AG09309 (cell line): ENCODE data around the gene MYBPHL.

Source experiments
- DNase-seq: peaks from one replicate; pipeline ENCODE4 v3.0.0-alpha.2; 2010; ENCODE audit warnings: low read depth
- H3K4me3 ChIP-seq: 2 replicates; pipeline ENCODE4 v1.5.1; 2011; ENCODE audit warnings: mild to moderate bottlenecking, low read depth, low read length, moderate library complexity; ENCODE audit not compliant: control insufficient read depth
- TF ChIP-seq, protein P1 (sequence below): IDR thresholded peaks from 2 replicates; pipeline ENCODE4 v1.5.1; 2011; ENCODE audit warnings: mild to moderate bottlenecking, low read depth, low read length, inconsistent platforms; ENCODE audit not compliant: insufficient read depth, control insufficient read depth; ENCODE audit errors: missing control alignments

Gene MYBPHL

DNA sequence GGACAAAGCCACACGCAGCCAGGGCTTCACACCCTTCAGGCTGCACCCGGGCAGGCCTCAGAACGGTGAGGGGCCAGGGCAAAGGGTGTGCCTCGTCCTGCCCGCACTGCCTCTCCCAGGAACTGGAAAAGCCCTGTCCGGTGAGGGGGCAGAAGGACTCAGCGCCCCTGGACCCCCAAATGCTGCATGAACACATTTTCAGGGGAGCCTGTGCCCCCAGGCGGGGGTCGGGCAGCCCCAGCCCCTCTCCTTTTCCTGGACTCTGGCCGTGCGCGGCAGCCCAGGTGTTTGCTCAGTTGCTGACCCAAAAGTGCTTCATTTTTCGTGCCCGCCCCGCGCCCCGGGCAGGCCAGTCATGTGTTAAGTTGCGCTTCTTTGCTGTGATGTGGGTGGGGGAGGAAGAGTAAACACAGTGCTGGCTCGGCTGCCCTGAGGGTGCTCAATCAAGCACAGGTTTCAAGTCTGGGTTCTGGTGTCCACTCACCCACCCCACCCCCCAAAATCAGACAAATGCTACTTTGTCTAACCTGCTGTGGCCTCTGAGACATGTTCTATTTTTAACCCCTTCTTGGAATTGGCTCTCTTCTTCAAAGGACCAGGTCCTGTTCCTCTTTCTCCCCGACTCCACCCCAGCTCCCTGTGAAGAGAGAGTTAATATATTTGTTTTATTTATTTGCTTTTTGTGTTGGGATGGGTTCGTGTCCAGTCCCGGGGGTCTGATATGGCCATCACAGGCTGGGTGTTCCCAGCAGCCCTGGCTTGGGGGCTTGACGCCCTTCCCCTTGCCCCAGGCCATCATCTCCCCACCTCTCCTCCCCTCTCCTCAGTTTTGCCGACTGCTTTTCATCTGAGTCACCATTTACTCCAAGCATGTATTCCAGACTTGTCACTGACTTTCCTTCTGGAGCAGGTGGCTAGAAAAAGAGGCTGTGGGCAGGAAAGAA is 32.0 kb downstream of the MYBPHL start:
- no peak for DNase-seq
- H3K4me3 ChIP-seq, result no peak overlapping the region
- TF ChIP-seq, protein P1, sequence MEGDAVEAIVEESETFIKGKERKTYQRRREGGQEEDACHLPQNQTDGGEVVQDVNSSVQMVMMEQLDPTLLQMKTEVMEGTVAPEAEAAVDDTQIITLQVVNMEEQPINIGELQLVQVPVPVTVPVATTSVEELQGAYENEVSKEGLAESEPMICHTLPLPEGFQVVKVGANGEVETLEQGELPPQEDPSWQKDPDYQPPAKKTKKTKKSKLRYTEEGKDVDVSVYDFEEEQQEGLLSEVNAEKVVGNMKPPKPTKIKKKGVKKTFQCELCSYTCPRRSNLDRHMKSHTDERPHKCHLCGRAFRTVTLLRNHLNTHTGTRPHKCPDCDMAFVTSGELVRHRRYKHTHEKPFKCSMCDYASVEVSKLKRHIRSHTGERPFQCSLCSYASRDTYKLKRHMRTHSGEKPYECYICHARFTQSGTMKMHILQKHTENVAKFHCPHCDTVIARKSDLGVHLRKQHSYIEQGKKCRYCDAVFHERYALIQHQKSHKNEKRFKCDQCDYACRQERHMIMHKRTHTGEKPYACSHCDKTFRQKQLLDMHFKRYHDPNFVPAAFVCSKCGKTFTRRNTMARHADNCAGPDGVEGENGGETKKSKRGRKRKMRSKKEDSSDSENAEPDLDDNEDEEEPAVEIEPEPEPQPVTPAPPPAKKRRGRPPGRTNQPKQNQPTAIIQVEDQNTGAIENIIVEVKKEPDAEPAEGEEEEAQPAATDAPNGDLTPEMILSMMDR, result no peak

DNA sequence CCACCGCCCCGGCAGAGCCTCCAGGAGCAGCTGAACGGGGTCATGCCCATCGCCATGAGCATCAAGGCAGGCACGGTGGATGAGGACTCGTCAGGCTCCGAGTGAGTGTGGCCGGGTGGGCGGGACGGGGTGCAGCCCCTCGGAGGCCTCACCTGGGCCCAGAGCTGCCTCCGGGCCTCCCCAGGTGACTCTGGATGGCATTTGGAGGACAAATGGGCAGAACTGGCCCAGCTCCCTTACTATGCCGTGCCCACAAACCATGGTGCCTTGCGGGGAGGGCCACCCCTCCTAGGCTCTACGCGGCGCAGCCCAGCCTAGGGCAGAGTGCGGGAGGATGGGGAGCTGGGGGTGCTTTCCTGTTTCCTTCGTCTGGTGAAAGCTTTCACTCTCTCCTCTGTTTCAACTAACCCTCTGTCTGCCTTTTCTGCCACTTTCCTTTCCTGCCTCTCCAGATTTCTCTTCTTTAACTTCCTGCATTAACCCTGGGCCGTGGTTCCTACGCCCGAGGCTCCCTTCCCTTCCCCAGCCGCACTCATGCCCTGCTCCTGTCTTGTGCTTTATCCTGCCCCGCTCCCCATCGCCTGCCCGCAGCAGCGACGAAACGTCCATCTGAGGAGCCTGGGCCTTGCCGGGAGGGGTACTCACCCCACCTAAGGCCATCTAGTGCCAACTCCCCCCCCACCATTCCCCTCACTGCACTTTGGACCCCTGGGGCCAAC is 33.1 kb downstream of the MYBPHL start:
- H3K4me3 ChIP-seq, result no peak overlapping the region
- TF ChIP-seq, protein P1, result no peak
- DNase-seq, result no peak

DNA sequence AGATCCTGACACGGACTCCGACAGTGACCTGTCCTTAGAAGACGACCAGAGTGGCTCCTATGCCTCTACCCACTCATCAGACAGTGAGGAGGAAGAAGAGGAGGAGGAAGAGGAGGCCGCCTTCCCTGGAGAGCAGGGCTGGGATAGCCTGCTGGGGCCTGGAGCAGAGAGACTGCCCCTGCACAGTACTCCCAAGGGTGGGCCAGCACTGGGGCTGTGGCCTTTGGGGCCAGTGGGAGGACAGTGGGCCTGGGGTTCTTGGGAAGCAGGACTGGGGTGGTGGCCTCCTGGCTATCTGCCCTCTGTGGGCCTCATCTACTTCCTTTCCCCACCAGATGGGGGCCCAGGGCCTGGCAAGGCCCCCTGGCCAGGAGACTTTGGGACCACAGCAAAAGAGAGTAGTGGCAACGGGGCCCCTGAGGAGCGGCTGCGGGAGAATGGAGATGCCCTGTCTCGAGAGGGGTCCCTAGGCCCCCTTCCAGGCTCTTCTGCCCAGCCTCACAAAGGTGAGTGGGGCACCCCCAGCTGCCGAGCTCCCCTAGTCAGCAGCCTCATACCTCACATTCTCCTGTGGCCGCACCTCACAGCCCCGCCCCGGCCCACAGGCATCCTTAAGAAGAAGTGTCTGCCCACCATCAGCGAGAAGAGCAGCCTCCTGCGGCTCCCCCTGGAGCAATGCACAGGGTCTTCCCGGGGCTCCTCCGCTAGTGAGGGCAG is 33.8 kb downstream of the MYBPHL start:
- DNase-seq, result no peak
- no peak overlapping the region for H3K4me3 ChIP-seq
- TF ChIP-seq, protein P1, result no peak

DNA sequence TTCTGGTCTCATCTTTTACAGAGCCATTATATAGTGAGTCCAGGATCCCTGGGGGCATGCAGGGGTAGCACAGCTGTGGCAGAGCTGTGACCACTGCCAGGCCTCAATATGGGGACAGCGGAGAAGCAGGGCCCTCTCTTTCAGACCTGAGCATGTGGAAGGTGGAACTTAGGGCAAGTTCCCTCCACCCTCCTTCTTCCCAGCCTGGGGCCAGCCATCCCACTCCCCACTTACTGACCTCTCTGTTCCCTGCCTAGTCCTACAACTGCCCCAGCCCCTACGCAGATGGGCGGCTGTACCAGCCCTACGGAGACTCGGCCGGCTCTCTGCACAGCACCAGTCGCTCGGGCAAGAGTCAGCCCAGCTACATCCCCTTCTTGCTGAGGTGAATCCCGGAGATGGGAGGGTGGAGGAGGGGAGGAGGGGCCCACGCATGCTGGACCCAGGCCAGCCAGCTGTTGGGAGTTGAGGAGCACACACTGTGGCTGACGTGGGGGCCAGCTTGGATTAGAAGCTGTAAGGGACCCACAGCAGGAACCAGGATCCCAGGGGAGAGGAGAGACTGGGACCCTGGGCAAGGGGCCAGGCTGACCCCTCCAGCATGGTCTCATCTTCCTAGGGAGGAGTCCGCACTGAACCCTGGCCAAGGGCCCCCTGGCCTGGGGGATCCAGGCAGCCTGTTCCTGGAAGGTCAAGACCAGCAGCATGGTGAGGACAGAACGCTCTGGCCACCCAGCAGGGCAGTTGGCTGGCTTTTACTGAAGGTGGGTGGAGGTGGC is 34.6 kb downstream of the MYBPHL start:
- TF ChIP-seq, protein P1, result no peak
- no peak overlapping the region for H3K4me3 ChIP-seq
- DNase-seq, result no peak

DNA sequence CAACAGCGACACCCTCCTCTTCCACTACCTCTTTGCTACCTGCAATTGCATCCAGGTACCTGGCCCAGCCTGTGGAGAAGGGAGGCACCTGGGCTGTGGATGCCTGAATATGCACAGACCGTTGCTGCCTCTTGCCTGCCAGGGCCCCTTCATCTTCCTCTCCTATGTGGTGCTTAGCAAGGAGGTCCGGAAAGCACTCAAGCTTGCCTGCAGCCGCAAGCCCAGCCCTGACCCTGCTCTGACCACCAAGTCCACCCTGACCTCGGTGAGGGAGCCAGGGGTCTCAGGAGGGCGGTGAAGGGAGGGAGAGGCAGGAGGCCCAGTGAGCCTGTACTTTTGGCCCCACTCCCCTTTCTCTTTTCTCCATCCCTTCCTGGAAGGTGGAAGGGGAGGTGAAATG is 35.4 kb downstream of the MYBPHL start:
- TF ChIP-seq, protein P1, result no peak
- DNase-seq, result no peak
- H3K4me3 ChIP-seq, result no peak overlapping the region
